ENCODE measurements around the gene NEIL1.
"Not testable (repeated sequence)": the region's sequence is repeated elsewhere in the genome, so short reads cannot be mapped to it uniquely, and the experiment has no call there.

The NEIL1 gene

GRCh38 chr15:75346796-75347221 is at the start of gene NEIL1:
NEIL1 (plus strand) TSS chr15:75347039; CDS start chr15:75348906, 1,867 bp downstream.
- no peak for DNase-seq

DNA sequence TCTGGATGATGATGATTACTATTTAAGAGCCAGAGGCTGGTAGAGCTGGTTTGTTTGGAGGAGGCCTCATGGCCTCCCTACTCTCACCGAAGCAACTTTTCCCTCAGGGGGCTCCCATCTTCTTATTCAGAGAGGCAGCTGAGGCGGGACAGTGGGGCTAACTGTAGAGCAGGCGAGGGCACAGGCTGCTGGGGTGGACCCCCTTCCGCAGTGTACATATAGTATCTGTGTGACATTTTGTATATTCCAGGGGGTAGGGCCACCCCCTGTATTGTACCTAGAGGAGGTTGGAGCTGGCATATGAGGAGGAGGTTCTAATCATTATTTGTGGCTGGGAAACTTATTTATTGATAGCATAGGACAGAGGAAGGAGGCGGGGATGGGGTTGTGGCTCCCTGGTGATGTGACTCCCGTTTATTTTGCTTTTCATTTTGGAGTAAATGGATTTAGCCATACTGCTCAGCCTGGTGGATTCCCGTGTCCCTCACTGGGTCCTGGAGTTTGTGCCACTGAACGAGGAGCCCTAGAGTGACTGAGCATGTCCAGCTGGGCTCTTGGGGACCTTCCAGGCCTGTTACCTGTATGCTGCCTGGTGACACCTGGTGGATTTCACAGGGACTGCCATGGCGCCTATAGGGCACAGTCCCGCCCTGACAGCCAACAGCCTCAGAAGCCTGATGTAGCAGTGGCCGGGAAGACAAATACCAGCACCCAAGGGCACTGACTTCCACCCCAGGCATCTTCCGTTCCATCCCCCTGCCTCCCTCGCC is 48.1 kb upstream of the NEIL1 start:
- DNase-seq = not testable (repeated sequence)

- DNase-seq = not testable (repeated sequence)
Measured at GRCh38 chr15:75299311-75299688, 47.5 kb upstream of the NEIL1 start.

DNA sequence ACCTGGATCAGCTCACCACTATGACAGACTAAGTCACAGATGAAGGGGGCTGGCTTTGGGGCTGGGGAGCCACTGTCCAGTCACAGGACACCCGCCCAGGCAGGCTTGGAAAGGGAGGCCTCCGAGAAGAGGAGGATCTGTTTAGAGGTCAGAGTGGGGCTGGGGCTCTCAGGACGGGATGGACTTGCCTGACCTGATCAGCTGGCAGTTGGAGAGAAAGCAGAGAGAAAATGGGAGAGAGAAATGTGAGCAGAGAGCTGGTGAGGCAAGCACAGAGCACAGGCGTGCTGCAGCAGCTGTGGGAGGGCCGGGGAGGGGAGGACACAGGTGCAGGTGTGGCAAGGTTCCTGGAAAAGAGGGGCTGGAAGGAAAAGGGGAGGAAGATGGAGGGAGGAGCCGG is 46.8 kb upstream of the NEIL1 start:
- DNase-seq = not testable (repeated sequence)

DNA sequence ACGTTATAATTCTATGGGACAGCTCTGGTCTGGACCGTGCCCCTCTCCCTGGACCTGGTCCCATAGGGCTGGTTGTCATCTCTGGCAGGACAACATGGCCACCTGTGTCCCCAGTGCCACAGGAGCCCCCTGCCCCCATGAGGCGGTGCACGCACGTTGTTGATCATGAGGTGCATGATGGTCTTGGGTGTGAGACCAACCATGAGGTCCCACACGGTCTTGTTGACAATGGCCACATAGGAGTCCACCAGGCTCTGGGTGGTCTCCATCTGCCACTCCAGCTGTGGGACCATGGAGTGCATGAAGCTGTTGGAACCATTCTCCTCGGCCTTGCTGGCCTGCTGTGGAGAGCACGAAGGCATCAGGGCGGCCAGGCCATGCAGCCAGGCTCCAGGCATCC is 44.5 kb upstream of the NEIL1 start:
- no peak for DNase-seq

DNA sequence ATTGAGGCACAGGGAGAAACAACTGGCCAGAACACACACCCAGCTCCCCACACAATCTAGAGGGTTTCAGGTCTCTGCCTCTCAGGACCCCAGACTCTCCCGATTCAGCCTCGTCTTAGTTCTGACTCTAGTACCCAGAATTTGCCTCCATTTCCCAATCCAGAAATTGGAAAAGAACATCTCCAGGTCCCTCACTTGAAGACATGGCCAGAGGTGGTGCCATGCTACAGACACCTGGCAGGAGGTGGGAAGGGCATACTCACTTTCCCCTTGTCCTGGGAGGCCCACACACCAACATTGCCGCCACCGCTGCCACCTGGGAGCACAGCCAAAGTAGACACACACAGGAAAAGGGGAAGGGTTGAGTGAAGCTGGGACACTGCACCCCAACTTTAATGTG is 44.1 kb upstream of the NEIL1 start:
- not testable (repeated sequence) for DNase-seq

DNA sequence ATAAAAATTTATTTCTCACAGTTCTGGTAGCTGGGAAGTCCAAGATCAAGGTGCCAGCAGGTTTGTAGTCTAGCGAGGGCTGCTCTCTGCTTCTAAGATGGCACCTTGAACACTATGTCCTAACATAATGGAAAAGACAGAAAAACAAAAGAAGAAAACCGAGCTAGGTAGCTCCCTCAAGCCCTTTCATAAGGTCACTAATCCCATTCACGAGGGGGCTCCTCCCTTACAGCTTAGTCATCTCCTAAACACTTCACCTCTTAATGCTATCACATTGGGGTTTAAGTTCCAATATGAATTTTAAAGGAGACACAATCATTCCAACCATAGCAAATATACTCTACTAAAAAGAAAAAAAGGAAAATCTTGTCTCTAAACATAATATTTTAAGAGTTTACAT is 40.7 kb upstream of the NEIL1 start:
- DNase-seq = no peak

DNA sequence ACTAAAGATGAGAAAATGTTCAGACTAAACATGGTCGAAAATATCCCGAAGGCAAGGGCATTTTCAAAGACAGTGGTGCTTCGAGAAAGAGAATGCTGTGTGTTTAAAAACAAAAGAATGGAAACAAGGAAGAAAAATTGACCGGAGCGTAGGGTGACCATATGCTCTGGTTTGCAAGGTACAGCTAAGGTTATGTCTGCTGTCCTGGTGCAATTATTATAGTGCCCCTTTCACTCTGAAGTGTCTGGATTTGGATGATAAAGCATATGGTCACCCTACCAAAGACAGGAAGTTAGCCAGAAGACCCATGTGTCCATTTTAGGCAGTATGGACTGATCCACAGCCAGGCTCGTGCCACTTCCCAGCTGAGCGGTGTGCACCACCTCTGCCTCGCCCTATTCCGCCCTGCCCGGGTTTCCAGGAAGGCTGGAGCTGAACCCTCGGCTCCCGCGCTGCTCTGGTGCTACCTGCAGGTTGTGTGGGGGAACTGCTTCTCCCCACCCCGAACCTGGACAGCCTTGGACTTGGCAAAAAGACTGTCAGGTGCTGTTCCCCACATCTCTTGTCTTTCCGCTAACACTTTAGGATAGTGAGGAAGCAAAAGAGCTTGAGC is 39.0 kb upstream of the NEIL1 start:
- DNase-seq = no peak

DNA sequence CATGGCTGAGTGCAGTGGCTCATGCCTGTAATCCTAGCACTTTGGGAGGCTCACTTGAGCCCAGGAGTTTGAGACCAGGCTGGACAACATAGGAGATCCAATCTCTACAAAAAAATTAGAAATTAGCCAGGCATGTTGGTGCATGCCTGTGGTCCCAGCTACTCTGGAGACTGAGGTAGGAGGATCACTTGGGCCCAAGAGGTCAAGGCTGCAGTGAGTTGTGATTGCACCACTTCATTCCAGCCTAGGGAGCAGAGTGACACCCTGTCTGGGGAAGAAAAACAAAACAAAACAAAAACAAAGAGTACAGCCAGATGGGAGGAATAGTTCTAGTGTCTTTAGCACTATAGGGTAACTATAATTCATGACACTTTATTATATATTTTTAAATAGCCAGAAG is 37.1 kb upstream of the NEIL1 start:
- DNase-seq = no peak

GRCh38 chr15:75312548-75312947 is 34.3 kb upstream of the NEIL1 start:
- DNase-seq = not testable (repeated sequence)

- DNase-seq = no peak
Measured at GRCh38 chr15:75313116-75313845, 33.6 kb upstream of the NEIL1 start.

DNA sequence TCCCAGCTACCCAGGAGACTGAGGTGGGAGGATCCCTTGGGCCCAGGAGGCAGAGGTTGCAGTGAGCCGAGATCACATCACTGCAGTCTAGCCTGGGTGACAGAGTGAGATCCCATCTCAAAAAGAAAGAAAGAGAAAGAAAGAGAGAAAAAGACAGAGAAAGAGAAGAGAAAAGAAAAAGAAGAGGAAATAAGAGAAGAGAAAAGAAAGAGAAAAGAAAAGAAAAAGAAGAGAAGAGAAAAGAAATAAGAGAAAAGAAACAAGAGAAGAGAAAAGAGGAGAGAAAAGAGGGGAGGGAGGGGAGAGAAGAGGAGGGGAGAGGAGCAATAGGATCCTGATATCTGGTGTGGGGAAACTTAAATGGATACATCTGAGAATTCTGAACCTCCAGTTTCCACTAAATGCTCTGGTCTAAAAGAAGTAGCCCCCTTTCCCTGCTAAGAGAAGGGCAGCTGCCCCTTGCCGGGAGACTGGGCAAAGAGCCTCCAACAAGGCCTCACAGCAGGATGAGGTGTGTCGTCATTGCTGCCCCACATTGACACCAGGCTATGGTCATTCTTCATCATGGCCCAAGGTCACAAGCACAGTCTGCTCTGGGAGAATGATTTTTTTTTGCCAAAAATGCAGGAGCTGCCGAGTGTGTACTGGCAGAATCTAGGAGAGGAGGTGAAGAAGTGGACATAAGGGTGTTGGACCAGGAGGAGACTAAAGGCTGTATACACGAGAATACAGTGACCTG is 32.1 kb upstream of the NEIL1 start:
- no peak for DNase-seq

DNA sequence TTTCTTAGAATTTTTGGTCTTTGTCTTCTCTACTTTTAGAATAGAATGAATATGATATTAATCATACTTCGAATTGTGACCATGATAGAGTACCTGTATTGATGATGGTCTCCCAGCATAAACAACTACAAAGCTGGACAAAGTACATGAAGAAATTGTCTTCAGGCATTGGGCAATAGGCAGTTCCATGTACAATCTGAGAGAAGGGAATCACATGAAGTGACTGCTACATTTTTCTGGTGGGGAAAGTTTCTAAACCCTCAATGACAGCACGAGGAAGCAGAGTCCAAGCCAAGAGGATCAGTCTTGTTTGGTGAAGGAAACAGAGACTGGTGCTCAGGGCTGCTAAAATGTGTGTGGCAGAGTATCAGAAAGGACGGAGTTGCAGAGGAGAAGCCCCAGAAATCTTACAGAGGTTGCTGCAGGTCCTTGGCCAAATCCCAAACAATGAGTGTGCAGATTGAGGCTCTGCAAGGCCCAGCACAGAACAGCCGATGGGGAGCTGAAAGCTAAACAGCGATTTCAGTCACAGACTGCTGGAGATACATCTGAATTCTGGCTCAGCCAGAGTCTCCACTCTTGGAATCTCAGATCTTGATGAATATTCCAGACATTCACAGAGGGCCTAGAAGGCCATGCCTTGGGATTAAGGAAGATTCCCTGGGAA is 27.5 kb upstream of the NEIL1 start:
- not testable (repeated sequence) for DNase-seq

- no peak for DNase-seq
Measured at GRCh38 chr15:75321711-75322110, 25.1 kb upstream of the NEIL1 start.

DNA sequence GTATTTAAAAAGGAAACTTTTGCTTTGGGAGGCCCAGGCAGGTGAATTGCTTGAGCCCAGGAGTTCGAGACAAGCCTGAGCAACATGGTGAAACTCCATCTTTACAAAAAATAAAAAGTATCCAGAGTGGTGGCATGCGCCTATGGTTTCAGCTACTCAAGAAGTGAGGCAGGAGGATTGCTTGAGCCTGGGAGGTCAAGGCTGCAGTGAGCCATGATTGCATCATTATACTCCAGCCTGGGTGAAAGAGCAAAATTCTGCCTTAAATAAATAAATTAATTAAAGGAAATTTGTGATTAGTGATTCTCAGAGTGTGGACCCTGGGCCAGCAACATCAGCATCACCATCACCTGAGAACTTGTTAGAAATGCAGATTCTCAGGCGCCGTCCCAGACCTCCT is 20.9 kb upstream of the NEIL1 start:
- no peak for DNase-seq

DNA sequence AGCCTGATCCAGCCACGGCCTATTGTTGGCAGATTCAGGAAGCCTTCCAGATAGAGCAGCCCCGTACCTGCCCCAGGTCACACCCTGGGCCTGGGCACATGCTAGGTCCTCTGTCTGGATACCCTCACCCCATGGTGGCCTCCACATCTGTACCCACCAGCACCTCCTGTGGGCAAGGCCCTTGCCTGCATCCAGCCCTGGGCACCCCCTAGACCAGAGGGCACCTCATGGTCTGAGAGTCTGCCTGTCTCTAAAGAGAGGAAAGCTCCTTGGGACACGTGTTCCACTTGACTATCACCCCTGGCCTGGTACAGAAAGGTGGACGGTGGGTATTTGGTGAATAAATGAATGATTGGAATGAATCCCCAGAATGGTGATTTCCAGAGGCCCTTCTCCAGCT is 19.8 kb upstream of the NEIL1 start:
- no peak for DNase-seq

GRCh38 chr15:75327491-75327890 is 19.3 kb upstream of the NEIL1 start:
- no peak for DNase-seq

- DNase-seq = no peak
Measured at GRCh38 chr15:75328493-75329314, 18.1 kb upstream of the NEIL1 start.

GRCh38 chr15:75329571-75329970 is 17.3 kb upstream of the NEIL1 start:
- no peak for DNase-seq

GRCh38 chr15:75332093-75332492 is 14.7 kb upstream of the NEIL1 start:
- not testable (repeated sequence) for DNase-seq

GRCh38 chr15:75333654-75334419 is 13.0 kb upstream of the NEIL1 start:
- not testable (repeated sequence) for DNase-seq
